Activated gamma-delta T cell treated with Interleukin-2 at 50 U/mL for 16 hours (primary cell): ENCODE results near the gene SBK1.
A peak's percentile ranks its signal among the peaks of the same experiment; 100 is the strongest.

Source experiments
- DNase-seq: peaks from one replicate; pipeline ENCODE4 v3.0.0-alpha.2; 2020

SBK1 gene

GRCh38 chr16:28283173-28283572 is 9.2 kb upstream of the SBK1 start:
- DNase-seq: no peak

DNA sequence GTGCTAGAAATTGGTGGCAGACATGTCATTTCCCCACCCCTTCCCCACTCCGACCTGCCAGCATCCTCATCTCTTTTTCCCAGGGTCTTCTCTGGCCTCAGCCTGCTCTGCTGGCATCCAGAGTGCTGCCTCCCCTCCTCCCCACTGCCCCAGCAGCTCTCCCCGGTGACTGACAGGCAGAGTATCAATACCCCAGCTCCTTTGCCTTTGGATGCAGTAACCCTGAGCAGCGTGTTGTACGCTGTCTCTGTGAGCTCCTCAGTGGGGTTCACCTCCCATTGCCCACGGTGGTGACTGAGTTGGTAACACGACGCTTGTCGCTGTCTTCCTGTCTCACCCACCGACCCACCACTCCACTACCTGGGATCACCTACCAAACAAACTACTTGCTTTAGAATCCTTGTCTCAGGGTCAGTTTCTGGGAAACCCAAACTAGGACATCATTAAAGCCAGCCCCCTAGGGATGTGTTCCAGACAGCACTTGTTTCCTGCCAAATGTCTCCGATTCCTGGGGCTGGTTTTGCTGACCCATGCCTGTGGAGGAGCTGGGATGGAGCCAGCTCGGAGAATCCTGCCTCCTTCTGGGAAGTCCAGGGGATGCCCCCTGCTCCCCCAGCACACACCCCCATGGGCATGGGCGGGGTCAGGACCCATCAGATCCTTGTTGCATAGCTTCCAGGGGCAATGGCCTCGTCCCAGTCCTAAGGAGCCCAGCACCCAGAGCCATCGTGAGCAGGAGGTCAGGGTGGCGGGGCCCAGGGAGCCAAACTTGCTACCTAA is 8.3 kb upstream of the SBK1 start:
- DNase-seq: no peak

DNA sequence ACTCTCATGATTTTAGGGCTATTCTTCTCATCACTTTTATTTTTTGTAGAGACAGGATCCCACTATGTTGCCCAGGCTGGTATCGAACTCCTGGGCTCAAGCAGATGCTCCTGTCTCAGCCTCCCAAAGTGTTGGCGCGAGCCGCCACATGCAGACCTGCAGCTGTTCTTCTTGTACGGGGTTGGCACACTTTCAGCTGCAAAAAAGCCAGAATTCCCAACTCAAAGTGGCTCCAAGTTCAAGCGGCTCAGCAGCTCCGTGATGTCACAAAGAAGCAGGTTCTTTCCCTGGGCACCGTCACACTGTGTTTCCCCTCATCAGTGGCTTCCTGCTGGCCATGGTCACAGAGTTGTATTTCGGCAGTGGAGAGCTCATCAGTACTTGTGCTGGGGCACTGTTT is 6.7 kb upstream of the SBK1 start:
- DNase-seq: no peak

DNA sequence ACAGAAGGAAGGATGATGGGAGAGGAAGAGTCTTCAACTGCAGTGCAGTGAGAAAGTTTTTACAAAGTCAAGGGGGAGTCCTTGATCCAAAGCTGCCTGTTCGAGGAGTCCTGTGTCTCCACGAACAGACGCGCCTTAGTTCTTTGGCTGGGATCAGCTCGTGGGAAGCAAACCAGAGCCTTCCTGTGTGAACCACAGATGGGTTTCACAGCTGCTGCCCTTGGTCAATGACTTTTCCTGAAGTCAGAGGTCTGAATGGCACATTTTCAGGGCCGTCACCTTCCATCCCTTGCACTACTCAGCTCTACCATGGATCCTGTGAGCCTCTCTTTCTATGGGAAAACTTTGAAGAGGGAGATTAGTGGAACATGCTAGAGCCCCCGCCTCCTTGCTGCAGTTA is 4.2 kb upstream of the SBK1 start:
- DNase-seq: no peak

GRCh38 chr16:28289048-28289447 is 3.3 kb upstream of the SBK1 start:
- DNase-seq: no peak

DNA sequence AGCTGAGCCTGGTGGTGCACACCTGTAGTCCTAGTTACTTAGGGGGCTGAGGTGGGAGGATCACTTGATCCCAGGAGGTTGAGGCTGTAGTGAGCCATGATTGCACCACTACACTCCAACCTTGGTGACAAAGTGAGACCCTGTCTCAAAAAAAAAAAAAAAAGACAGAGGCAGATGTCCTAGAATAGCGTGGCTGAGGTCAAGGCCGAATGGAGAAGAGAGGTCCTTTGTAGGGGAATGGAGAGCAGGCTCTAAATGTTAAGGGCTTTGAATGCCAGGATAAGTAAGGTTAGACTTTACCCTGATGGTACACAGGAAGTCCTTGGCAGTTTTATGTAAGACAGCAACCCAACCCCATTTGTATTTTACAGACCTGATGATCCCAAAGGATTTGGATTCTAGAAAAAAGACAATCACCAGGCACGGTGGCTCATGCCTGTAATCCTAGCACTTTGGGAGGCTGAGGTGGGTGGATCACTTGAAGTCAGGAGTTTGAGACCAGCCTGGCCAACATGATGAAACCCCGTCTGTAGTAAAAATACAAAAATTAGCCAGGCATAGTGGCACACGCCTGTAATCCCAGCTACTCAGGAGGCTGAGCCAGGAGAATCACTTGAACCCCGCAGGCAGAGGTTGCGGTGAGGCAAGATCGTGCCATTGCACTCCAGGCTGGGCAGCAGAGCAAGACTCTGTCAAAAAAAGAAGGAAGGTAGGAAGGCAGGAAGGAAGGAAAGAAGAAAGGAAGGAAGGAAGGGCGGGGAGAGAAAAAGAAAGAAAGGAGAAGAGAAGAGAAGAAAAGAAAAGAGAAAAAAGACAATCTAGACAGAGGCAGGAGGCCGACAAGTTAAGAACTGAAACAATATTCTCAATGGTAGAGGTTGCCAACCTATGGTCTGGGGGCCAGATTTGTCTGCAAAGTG is 2.1 kb upstream of the SBK1 start:
- DNase-seq: no peak

GRCh38 chr16:28290859-28291254 is 1.5 kb upstream of the SBK1 start:
- DNase-seq: no peak

GRCh38 chr16:28292731-28293600 is 641 bp downstream of the SBK1 start:
- no peak for DNase-seq

- no peak for DNase-seq
Measured at GRCh38 chr16:28293601-28293960, 1.3 kb downstream of the SBK1 start.

GRCh38 chr16:28294201-28294600 is 1.9 kb downstream of the SBK1 start:
- no peak for DNase-seq

DNA sequence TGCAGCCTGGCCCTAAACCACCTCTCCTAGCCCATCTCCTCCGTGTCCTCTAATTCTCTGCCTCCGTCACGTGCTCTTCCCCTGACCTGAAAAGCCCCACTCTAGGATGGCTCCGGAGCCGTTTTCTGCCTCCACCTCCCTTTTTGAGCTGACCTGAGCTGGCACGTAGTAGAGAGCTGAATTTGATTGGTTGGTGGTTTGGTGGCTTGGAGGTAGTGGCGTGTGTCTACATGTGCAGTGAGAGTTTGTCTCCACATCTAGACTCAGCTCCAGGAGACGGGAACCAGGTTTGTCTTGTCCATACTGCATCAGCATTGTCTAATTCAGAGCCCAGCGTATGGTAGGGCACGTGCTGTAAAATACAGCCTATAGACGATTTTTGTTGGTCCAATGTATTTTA is 3.0 kb downstream of the SBK1 start:
- DNase-seq: no peak

DNA sequence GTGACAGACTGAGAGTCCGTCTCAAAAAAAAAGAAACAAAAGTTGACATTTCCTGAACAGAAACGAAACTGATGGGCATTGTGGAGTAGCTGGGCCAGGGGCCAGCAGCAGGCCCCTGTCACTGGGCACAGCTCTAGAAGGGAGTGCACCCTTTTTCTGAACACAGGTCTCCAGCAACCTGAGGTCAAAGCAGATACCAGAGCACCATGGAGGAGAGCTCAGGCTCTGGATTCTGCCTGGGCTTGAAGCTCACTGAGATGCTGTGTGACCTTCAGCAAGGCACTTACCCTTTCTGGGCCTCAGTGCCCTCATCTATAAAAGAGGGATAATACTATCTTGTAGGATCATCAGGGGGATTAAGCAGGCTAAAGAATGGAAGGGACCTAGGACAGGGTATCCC is 5.0 kb downstream of the SBK1 start:
- no peak for DNase-seq

GRCh38 chr16:28297784-28298510 is 5.6 kb downstream of the SBK1 start:
- DNase-seq: no peak

- DNase-seq: no peak
Measured at GRCh38 chr16:28298511-28298878, 6.2 kb downstream of the SBK1 start.

DNA sequence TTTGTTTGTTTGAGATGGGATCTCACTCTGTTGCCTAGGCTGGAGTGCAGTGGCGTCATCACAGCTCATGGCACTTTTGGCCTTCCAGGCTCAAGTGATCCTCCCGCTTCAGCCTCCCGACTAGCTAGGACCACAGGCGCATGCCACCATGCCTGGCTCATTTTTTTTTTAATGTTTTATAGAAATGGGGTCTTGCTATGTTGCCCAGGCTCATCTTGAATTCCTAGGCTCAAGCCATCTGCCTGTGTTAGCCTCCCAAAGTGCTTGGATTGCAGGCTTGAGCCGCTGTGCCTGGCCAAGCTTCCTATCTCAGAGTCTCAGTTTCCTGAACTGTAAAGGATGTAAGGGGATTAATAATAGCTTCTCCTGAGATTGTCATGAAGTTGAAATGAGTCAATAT is 8.0 kb downstream of the SBK1 start:
- DNase-seq: no peak

GRCh38 chr16:28301154-28301553 is 8.8 kb downstream of the SBK1 start:
- DNase-seq: no peak

GRCh38 chr16:28301620-28302019 is 9.3 kb downstream of the SBK1 start:
- DNase-seq: no peak

DNA sequence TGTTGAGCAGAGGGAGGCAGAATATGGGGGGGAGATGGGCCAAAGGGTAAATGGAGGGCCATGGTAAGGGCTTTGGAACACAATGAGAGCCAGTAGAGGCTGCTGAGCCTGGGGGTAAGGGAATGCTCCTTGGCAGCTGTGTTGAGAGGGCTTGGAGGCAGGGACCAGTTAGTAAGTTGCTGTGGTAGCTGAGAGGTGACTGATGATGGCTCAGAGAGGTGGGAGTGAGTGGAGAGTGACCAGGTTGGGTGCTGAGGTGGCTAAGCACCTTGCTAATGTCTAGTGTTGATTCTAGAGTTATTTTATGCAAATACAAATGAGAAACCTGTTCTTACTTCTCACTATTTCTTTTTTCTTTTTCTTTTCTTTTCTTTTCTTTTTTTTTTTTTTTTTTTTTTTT is 10.8 kb downstream of the SBK1 start:
- DNase-seq: no peak

DNA sequence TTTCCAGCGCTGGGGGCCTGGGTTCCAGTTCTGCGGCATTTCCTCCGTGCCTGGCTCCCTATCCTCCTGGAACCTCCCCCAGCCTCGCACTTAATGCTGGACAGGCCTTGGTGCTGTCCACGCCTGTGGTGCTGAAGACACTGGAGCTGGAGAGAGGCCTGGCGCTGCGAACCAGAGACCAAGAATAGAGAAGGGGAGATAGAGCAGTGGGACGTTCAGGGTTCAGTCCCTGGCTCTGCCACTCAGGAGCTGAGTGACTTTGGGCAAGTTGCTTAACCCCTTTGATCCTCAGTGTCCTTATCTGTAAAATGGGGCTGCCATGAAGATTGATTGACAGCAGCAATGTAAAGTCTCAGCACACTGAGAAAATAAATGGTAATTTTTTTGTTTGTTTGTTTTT is 11.9 kb downstream of the SBK1 start:
- no peak for DNase-seq

- no peak for DNase-seq
Measured at GRCh38 chr16:28307936-28308335, 15.6 kb downstream of the SBK1 start.

DNA sequence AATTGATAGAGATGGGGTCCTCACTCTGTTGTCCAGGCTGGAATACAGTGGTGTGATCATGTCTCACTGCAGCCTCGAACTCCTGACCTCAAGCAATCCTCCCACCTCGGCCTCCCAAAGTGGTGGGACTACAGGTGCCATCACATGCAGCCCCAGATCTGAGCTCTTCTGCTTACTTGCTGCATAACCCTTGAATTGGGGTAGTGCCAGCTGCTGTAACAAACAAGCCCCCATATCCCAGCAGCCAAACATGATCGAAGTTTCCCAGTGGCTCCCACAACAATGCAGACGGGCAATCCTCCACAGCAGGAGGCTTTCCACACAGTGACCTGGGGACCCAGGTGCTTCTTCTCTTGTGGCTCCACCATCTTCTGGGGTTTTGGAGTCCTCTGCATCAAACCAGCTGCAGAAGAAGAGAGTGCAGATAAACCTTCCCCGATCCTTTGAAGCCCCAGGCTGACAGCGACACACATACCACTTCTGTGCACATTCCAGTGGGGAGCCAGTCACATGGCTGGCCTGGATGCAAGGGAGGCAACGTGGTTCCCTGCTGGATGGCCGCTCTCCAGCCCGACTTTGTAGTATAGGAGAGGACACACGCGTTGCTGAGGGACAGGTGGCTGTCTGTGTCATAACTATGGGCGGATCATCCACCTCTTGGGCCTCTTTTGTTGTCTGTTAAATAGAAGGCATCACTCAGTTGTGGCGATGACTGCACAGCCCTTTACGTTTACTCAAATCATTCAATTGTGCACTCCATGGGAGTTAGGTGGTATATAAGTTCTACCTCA is 16.7 kb downstream of the SBK1 start:
- no peak for DNase-seq

- DNase-seq: peak; percentile 94
Measured at GRCh38 chr16:28309811-28310311, 17.5 kb downstream of the SBK1 start.
